ENCODE data around the gene CXorf65. TPM values are rescaled to one million over a fixed set of nuclear protein-coding genes. Genes with fewer than 3 reads are reported as not detected.

CXorf65 gene
- total and polyA plus RNA-seq, 8 donors, result not detected

GRCh38 chrX:71085900-71086299, 20.6 kb downstream of the CXorf65 start:
- no peak for FAIRE-seq

GRCh38 chrX:71082822-71083221, 23.7 kb downstream of the CXorf65 start:
- DNase-seq, result no peak
- Histone ChIP-seq H3K4me3 (no peak overlapping the region), H3K36me3 (no peaks in the 10 kb centered on the region), H3K4me1 (no peaks in the 10 kb centered on the region), H3K27ac (no peak overlapping the region), H3K27me3 (peaks cover 0 to 5% (median 2%) of the 10 kb centered on the region in 4 donors), H3K9me3 (no peaks in the 10 kb centered on the region)
- FAIRE-seq, result no peak
- TF ChIP-seq CTCF (IDR thresholded peaks at IDR 0.05), result no peak
- WGBS, 2 donors, result 57 to 61% methylated on average over 4 of the region's 4 CpGs
- intact Hi-C loops (cut with DNase I), result no loop called here
- ATAC-seq, result no peak

More at GRCh38 chrX:71085900-71086299, 20.6 kb downstream of the CXorf65 start:
- Histone ChIP-seq H3K4me1 (no peaks in the 10 kb centered on the region), H3K27ac (no peak overlapping the region), H3K9me3 (no peaks in the 10 kb centered on the region), H3K36me3 (no peaks in the 10 kb centered on the region), H3K27me3 (peaks cover 0 to 5% (median 0%) of the 10 kb centered on the region in 4 donors), H3K4me3 (no peak overlapping the region)
- ATAC-seq, result no peak
- DNase-seq, result no peak
- WGBS, 2 donors, result 50 to 61% methylated on average over 4 of the region's 4 CpGs
- intact Hi-C loops (cut with DNase I), result no loop called here
- no peak for TF ChIP-seq CTCF (IDR thresholded peaks at IDR 0.05)

- no peak for DNase-seq
- no peak for FAIRE-seq
- 57 to 78% methylated on average over 5 of the region's 5 CpGs for WGBS, 2 donors
- Histone ChIP-seq H3K4me3 (no peak overlapping the region), H3K27ac (no peak overlapping the region), H3K4me1 (no peaks in the 10 kb centered on the region), H3K9me3 (no peaks in the 10 kb centered on the region), H3K36me3 (no peaks in the 10 kb centered on the region), H3K27me3 (peaks cover 0 to 5% (median 2%) of the 10 kb centered on the region in 4 donors)
- no peak for ATAC-seq
- intact Hi-C loops (cut with DNase I), result no loop called here
- TF ChIP-seq CTCF (IDR thresholded peaks at IDR 0.05), result no peak
Measured at GRCh38 chrX:71082124-71082647, 24.4 kb downstream of the CXorf65 start.

GRCh38 chrX:71081330-71082123, 25.0 kb downstream of the CXorf65 start:
- no peak overlapping the region for H3K27ac ChIP-seq
- FAIRE-seq, result no peak
- no peak for DNase-seq
- H3K9me3 ChIP-seq, result no peaks in the 10 kb centered on the region
- no peak for ATAC-seq
- 35 to 39% methylated on average over 3 of the region's 3 CpGs for WGBS, 2 donors
- no peak for TF ChIP-seq CTCF (IDR thresholded peaks at IDR 0.05)
- no peaks in the 10 kb centered on the region for H3K36me3 ChIP-seq
- no peaks in the 10 kb centered on the region for H3K4me1 ChIP-seq
- peaks cover 0 to 5% (median 2%) of the 10 kb centered on the region in 4 donors for H3K27me3 ChIP-seq
- intact Hi-C loops (cut with DNase I), result no loop called here
- no peak overlapping the region for H3K4me3 ChIP-seq

GRCh38 chrX:71070531-71070930, 36.0 kb downstream of the CXorf65 start:
- ATAC-seq (no peak), FAIRE-seq (no peak), DNase-seq (no peak)
- no peak for TF ChIP-seq CTCF (IDR thresholded peaks at IDR 0.05)
- Histone ChIP-seq H3K36me3 (no peaks in the 10 kb centered on the region), H3K4me1 (no peaks in the 10 kb centered on the region), H3K9me3 (no peaks in the 10 kb centered on the region), H3K27me3 (peaks cover 0 to 7% (median 0%) of the 10 kb centered on the region in 4 donors), H3K27ac (no peak overlapping the region), H3K4me3 (no peak overlapping the region)
- 43 to 47% methylated on average over 5 of the region's 5 CpGs for WGBS, 2 donors
- intact Hi-C loops (cut with DNase I), result no loop called here
